Adrenal gland (tissue), 12 donors: ENCODE data around the gene CLDN9. TPM values are rescaled to one million over a fixed set of nuclear protein-coding genes. Genes with fewer than 3 reads are reported as not detected.
"Not testable (repeated sequence)": the region's sequence is repeated elsewhere in the genome, so short reads cannot be mapped to it uniquely, and the experiment has no call there.

ENCODE experiments used
- DNase-seq, 7 donors: peaks; one replicate each; pipeline ENCODE4 v3.0.0-alpha.2; 2019 to 2020
- H3K27ac ChIP-seq, 5 donors: fragments of 200-600 bp; sonication (generic) in 4 of 5; 1 replicate in 3 of 5; 2 replicates in 2 of 5; pipeline versions ENCODE4 v1.5.1 to v1.8.0; 2016 to 2020; ENCODE audit warnings: mild to moderate bottlenecking in 1 of 5
- H3K27me3 ChIP-seq: fragments of 200-600 bp; 2 replicates; pipeline ENCODE4 v1.8.0; 2021
- H3K36me3 ChIP-seq, 2 donors: fragments of 200-600 bp; replicated peaks in 1 of 2; 1 replicate in 1 of 2; 2 replicates in 1 of 2; pipeline versions ENCODE4 v1.5.1 to v1.8.0; 2018 to 2022
- H3K4me1 ChIP-seq, 2 donors: fragments of 200-600 bp; replicated peaks in 1 of 2; 1 replicate in 1 of 2; 2 replicates in 1 of 2; pipeline versions ENCODE4 v1.5.1 to v1.8.0; 2018 to 2021
- H3K4me3 ChIP-seq, 4 donors: fragments of 200-600 bp; sonication (generic) in 3 of 4; one replicate each; pipeline ENCODE4 v1.5.1; 2016 to 2018
- H3K9me3 ChIP-seq, 3 donors: fragments of 200-600 bp; sonication (generic) in 1 of 3; replicated peaks in 1 of 3; 1 replicate in 2 of 3; 2 replicates in 1 of 3; pipeline versions ENCODE4 v1.5.1 to v1.8.0; 2016 to 2021
- POLR2A ChIP-seq, 2 donors: fragments of 450-650 bp; IDR thresholded peaks; one replicate each; pipeline ENCODE4 v1.6.1; 2017; ENCODE audit warnings: antibody characterized with exemption in 2 of 2, mild to moderate bottlenecking in 2 of 2, moderate library complexity in 1 of 2
- WGBS, 4 donors: extraction: QIAGEN DNeasy Blood & Tissue Kit in 2 of 4; methylation state at CpG; one replicate each; pipeline versions ENCODE4 v1.1.5 to v1.1.7; 2013 to 2017; 5-methylcytosine and 5-hydroxymethylcytosine counted together
- intact Hi-C, 2 donors: fragments of 100-400 bp; cut with DNase I; formaldehyde crosslinking; loops; one replicate each; pipeline versions ENCODE4 v1.14.1 to v1.15.0; 2022 to 2023
- polyA plus RNA-seq, 3 donors: library from polyadenylated mRNA; stranded (reverse); fragments of 200-250 nt in 2 of 3; fragments of 350-450 nt in 1 of 3; fragmentation: Illumina TruSeq in 1 of 3; extraction: RNeasy Lipid Tissue Mini Kit (QIAGEN cat#74804) in 1 of 3; gene quantifications; one replicate each; pipeline ENCODE4 v1.2.3, GENCODE V29; 2013 to 2014
- total RNA-seq, 9 donors: library from RNA; depleted of rRNA in 4 of 9; stranded (reverse); fragments of >200 nt in 4 of 9; fragments of 120-200 nt in 1 of 9; fragmentation: NEBNext Ultra II Directional in 1 of 9; extraction: Animal tissue kit (Norgen Biotek cat#: 25700) in 1 of 9; gene quantifications; one replicate each; pipeline versions ENCODE4 v1.1.0 to v1.2.4, GENCODE V29; 2013 to 2023
- TF ChIP-seq, protein P1 (sequence below), 6 experiments: fragments of 450-650 bp in 4 of 6; fragments of 200-600 bp in 2 of 6; sonication (generic) in 1 of 6; IDR thresholded peaks; 1 replicate in 5 of 6; 2 replicates in 1 of 6; pipeline versions ENCODE4 v1.5.1 to v1.8.0; 2016 to 2021; ENCODE audit warnings: antibody characterized with exemption in 6 of 6, mild to moderate bottlenecking in 2 of 6, moderate library complexity in 1 of 6
- donor health status: healthy with polysubstance abuse.
- donor health status: Bipolar disorder and iron deficiency.
- donor health status: DM: yes; HTN: yes; CAD: no.
- donor health status: DM: no; HTN: no; CAD: no.
- donor health status: DM: no; HTN: no; CAD: no.
- donor health status: DM: yes; HTN: yes; CAD: no.

CLDN9 gene
- total and polyA plus RNA-seq, 12 donors = 0.28 to 1.4 (median 0.32) TPM; not detected in 8

DNA sequence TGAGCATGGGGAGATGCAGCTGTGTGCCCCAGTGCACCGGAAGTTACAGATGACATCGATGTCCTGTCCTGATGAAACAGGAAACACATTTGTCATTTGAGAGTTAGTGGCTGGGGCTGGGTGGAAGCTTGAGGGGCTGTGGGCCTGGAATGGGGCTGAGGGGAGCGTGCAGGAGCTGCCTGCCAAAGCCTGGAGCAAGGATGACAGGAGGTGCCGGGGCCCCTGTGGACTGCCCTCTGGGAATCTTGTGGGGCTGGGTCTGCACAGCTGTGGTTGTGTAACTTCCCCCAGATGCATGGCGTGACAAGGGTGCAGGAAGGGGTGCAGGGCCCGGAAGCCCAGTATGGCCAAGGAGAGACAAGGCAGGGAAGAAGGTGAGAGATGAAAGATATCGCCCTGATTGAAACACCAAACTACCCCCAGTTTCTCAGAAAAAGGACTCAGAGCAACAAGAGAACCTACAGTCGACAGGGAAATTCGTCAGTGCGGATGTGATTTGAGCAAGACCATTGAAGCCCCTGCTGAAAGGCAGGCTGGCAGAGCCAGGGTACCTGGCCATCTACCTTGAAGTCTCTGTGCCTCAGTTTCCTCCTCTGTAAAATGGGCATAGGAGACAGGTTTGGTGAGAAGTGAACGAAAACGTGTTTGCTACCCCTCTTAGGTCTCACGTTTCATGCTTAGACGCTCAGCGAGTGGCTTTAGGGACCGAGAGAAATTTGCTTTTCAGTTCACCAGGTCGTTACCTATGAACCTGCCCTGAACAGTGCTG lies 42.4 kb downstream of the CLDN9 start:
- 65 to 76% (median 67%) methylated on average over 13 to 17 of the region's 17 CpGs for WGBS, 4 donors
- H3K4me1 ChIP-seq = peaks cover 9 to 17% of the 10 kb centered on the region in 2 donors
- intact Hi-C loops = loop anchor here (5.0 to 10.0 kb wide), 3 partner anchors 70 to 120 kb away; no protein-coding TSS in a partner anchor

DNA sequence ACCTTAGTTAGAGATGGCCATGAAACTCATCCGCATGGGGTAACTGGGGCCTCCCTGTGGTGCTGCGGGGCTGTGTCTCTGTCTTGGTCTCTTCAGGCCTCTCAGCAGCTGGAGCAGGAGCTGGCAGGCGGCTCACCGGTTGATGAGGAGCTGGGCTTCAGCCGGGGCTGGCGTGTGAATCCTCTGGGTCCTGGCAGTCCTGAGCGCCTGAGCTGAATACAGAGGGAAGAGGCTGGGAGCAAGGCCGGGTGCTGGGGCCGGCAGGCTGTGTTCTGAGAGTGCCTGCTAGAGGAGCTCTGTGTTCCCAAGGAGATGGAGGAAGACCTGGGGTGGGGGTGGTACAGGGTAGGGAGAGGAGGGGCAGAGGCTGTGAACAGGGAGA lies 43.0 kb downstream of the CLDN9 start:
- not testable (repeated sequence) for H3K9me3 ChIP-seq, H3K27ac ChIP-seq, DNase-seq, H3K27me3 ChIP-seq, H3K4me3 ChIP-seq, H3K36me3 ChIP-seq
- intact Hi-C loops = loop anchor here (5.0 to 10.0 kb wide), 3 partner anchors 69 to 119 kb away; no protein-coding TSS in a partner anchor
- 34 to 51% (median 49%) methylated on average over 5 to 9 of the region's 9 CpGs; no CpG with 5 or more reads in 1 of the 4 donors for WGBS, 4 donors
- peaks cover 9 to 17% of the 10 kb centered on the region in 2 donors for H3K4me1 ChIP-seq

More for the DNA sequence above, 42.4 kb downstream of the CLDN9 start:
- TF ChIP-seq, protein P1, sequence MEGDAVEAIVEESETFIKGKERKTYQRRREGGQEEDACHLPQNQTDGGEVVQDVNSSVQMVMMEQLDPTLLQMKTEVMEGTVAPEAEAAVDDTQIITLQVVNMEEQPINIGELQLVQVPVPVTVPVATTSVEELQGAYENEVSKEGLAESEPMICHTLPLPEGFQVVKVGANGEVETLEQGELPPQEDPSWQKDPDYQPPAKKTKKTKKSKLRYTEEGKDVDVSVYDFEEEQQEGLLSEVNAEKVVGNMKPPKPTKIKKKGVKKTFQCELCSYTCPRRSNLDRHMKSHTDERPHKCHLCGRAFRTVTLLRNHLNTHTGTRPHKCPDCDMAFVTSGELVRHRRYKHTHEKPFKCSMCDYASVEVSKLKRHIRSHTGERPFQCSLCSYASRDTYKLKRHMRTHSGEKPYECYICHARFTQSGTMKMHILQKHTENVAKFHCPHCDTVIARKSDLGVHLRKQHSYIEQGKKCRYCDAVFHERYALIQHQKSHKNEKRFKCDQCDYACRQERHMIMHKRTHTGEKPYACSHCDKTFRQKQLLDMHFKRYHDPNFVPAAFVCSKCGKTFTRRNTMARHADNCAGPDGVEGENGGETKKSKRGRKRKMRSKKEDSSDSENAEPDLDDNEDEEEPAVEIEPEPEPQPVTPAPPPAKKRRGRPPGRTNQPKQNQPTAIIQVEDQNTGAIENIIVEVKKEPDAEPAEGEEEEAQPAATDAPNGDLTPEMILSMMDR (IDR thresholded peaks at IDR 0.05) = no peak
- TF ChIP-seq POLR2A (IDR thresholded peaks at IDR 0.05) = no peak
- no peaks in the 10 kb centered on the region for H3K27me3 ChIP-seq
- no peaks in the 10 kb centered on the region for H3K36me3 ChIP-seq
- H3K9me3 ChIP-seq = no peaks in the 10 kb centered on the region
- no peak for DNase-seq
- H3K4me3 ChIP-seq = no peak overlapping the region
- H3K27ac ChIP-seq = no peak overlapping the region

DNA sequence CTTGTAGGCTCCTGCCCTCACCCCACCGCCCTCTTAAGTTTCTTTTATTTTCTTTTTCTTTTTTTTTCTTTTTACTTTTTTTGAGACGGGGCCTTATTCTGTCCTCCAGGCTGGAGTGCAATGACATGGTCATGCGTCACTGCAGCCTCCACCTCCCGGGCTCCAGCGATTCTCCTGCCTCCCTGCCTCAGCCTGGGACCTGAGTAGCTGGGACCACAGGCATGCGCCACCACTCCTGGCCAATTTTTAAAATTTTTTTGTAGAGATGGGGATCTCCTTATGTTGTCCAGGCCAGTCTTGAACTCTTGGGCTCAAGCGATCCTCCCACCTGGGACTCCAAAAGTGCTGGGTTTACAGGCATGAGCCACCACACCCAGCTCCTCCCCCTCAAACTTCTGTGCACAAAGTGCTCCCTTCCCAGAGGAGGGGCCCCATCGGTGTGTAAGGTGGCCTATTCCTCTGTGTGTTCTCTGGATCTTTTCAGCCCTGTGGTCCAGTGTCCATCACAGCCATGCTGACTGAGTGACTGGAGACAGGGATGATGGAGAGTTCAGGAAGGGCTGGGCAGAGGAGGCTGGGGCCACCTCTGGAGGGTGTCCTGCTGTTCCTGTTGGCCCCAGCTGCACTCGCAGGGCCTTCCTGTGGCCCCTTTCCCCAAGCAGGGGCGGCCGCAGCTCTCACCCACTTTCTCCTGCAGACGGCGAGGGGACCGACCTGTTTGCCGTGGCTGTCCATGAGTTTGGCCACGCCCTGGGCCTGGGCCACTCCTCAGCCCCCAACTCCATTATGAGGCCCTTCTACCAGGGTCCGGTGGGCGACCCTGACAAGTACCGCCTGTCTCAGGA lies 43.8 kb downstream of the CLDN9 start:
- intact Hi-C loops = loop anchor here (5.0 to 10.0 kb wide), 3 partner anchors 68 to 118 kb away; no protein-coding TSS in a partner anchor
- Histone ChIP-seq H3K4me1 (peaks cover 9 to 17% of the 10 kb centered on the region in 2 donors), H3K36me3 (no peaks in the 10 kb centered on the region), H3K4me3 (no peak overlapping the region), H3K9me3 (no peaks in the 10 kb centered on the region), H3K27me3 (no peaks in the 10 kb centered on the region), H3K27ac (no peak overlapping the region)
- TF ChIP-seq, protein P1 (IDR thresholded peaks at IDR 0.05) = no peak
- TF ChIP-seq POLR2A (IDR thresholded peaks at IDR 0.05) = no peak
- 81 to 88% (median 86%) methylated on average over 10 to 19 of the region's 19 CpGs for WGBS, 4 donors
- no peak for DNase-seq

DNA sequence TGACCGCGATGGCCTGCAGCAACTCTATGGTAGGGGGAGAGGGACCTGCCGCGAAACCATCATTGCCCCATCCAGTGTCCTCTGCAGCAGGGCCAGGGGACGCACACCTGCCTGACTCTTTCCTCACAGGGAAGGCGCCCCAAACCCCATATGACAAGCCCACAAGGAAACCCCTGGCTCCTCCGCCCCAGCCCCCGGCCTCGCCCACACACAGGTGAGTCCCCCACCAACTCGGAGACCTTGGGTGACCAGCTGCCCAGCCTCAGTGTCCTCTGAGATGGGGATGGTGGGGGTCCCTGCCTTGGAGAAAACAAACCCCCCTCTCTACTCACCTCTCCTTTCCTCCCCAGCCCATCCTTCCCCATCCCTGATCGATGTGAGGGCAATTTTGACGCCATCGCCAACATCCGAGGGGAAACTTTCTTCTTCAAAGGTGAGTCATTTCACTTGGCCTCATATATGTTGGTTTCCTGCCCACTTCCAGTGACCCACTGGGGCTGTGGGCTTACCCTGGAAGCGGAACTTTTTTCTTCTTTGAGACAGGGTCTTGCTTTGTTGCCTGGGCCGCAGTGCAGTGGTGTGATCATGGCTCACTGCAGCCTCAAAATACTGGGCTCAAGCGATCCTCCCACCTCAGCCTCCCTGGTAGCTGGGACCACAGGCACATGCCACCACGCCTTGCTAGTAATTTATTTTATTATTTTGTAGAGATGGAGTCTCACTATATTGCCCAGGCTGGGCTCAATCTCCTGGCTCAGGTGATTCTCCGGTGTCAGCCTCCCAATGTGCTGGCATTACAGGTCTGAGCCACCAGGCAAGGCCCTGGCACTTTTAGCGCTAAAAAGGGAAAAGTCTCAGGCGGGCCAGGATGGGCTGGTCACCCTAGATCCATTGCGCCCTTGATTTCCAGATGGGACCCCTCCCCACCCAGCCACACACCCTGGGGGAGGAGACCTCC lies 44.7 kb downstream of the CLDN9 start:
- no peaks in the 10 kb centered on the region for H3K36me3 ChIP-seq
- H3K9me3 ChIP-seq = no peaks in the 10 kb centered on the region
- intact Hi-C loops = loop anchor here (5.0 to 10.0 kb wide), 3 partner anchors 67 to 117 kb away; no protein-coding TSS in a partner anchor
- TF ChIP-seq, protein P1 (IDR thresholded peaks at IDR 0.05) = no peak
- no peak for TF ChIP-seq POLR2A (IDR thresholded peaks at IDR 0.05)
- no peak overlapping the region for H3K27ac ChIP-seq
- H3K4me3 ChIP-seq = no peak overlapping the region
- peaks cover 9 to 17% of the 10 kb centered on the region in 2 donors for H3K4me1 ChIP-seq
- WGBS, 4 donors = 90 to 92% (median 91%) methylated on average over 19 to 22 of the region's 22 CpGs
- H3K27me3 ChIP-seq = no peaks in the 10 kb centered on the region
- no peak for DNase-seq
